HG02973 (cell line): ENCODE data around the gene PPP2R2B.

Experiments
- ATAC-seq: cut with Tn5 transposase; IDR thresholded peaks from one replicate; pipeline ENCODE4 v1.9.1; 2021; ENCODE audit warnings: moderate library complexity; ENCODE audit not compliant: unreplicated experiment

The PPP2R2B gene

GRCh38 chr5:146707316-146707715 lies 171.2 kb downstream of the PPP2R2B start:
- no peak for ATAC-seq

DNA sequence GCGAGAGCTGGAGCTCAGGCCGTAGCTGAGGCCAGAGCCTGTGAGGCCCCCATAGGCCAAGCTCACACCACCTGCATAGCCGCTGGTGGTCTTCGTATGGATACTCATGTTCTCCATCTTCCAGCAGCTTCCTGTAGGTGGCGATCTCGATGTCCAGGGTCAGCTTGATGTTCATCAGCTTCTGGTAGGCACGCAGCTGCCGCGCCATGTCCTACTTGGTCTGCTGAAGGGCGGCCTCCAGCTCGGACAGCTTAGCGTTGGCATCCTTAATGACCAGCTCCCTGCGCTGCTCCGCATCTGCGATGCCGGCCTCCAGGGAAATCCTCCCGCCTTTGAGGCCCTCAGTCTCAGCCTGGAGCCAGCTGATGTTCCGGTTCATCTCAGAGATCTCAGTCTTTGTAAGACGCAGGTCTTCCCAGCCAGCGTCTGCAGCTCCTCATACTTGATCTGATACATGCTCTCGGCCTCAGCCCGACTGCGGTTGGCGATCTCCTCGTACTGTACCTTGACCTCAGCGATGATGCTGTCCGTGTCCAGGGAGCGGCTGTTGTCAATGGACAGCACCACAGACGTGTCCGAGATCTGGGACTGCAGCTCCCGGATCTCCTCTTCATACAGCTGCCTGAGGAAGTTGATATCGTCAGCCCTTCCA lies 172.1 kb downstream of the PPP2R2B start:
- no peak for ATAC-seq

- no peak for ATAC-seq
These were observed 173.4 kb downstream of the PPP2R2B start for GRCh38 chr5:146704949-146705665.

GRCh38 chr5:146703899-146704298 lies 174.7 kb downstream of the PPP2R2B start:
- ATAC-seq: no peak

DNA sequence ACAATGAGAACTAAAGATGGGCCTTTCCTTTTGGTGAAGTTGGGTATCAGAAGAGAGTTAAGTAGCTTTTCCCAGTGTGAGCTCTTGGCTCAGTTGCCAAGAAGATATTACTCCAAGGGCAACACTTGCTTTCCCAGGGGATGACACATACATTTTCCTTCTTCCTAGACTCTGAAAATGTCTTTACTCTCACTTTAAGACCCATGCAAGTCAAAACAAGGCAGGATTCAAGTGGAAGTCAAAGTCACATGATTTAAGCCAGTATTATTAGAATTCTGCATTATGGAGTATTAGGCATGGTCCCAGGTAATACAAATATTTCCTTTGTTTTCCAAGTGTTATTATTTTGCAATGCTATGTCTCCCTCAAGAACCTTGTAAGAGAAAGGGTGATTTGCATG lies 175.1 kb downstream of the PPP2R2B start:
- no peak for ATAC-seq

- ATAC-seq: no peak
These were observed 178.7 kb downstream of the PPP2R2B start for GRCh38 chr5:146699664-146700418.

DNA sequence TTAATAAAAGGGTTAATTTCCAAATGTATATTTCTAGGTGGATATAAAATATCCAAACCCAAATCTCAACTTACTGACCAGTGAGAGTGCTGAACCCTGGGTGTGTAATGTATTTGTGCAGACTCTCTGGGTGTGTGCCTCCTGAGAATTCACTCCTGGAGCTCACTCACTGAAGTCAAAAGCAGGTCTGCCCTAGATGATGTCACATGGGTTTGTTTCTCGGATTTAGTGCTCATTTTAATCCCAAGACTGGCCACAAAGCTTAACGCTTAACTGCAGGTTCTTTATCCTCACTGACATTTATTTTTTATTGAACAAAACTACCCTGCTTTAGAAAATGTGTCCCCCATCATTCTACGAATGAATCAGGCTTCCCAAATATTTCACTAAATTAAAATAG lies 179.4 kb downstream of the PPP2R2B start:
- no peak for ATAC-seq

GRCh38 chr5:146698651-146699050 lies 179.9 kb downstream of the PPP2R2B start:
- ATAC-seq: no peak

- no peak for ATAC-seq
These were observed 181.3 kb downstream of the PPP2R2B start for GRCh38 chr5:146697211-146697610.

GRCh38 chr5:146695646-146696045 lies 182.9 kb downstream of the PPP2R2B start:
- no peak for ATAC-seq

DNA sequence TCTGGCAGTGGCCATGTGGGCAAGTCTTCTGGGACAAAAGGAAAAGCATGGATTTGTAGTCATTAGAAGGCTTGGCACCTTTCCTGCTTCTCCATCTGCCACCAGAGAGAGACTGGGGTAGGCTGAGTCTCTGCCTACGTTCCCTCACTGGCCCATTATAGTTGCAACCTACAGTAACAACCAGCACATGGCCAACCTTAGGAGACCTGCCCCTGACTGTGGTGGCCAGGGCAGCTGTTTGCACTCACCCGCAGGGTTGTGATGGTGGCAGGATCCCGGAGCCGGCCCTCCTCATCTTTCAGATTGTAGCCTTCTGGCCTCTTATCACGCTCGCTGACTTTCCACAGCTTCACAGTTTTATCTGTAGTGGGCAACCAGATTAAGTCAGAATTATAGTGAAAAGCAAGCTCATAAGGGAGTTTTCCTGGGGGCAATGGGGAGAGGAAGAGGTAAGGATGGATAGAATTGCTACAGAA lies 187.6 kb downstream of the PPP2R2B start:
- no peak for ATAC-seq

- ATAC-seq: no peak
These were observed 190.9 kb downstream of the PPP2R2B start for GRCh38 chr5:146687630-146688029.

- no peak for ATAC-seq
These were observed 194.7 kb downstream of the PPP2R2B start for GRCh38 chr5:146683861-146684260.

DNA sequence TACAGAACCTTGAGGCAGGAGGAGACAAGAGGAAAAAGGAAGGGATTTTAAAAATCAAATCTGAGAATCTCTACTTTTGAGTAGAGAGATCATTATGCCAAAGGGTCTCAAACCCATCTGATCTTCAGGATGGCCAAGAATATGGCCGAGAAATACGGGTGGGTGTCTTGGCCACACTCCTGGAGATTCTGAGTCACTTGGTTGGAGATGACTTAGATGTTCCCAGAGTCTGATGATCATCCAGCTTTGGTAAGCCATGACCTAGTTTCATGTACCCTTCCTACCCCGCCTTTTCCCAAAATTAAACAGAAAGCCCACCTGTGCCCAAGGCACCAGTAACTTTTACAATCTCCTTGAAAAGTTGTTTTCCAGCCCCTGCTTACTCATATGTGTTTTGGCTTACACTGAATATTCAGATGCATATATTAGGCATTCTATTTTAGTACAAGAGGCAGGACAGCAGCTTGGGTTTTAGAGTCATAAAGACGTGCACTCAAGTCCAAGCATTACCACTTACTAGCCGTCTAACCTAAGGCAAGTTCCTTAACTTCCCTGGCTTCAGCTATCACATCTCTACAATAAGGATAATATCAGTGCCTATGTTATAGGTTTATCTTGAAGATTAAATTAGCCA lies 195.5 kb downstream of the PPP2R2B start:
- no peak for ATAC-seq

DNA sequence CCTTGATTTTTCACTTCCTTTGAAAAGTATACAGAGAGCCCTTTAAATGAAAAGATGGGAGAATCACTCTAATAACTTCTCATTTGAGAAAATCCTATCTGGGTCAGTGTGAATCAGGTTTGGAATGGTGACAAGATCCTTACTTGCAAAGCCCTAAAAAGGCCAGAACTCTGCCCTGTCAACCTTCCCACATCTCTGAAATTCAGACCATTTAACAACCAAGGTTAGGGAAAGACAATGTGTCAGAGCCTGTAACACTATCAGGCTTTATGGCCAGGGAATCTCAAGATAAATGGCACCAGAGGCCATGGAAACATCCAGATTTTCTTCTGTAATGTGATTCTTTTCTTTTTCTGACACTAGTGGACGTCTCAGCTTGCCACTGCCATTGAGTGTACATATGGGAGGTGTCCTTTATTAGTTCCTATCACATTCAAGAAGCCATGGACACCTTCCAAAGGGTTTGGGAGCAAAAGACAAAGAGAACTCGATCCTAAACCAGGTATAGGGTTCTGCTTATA lies 196.9 kb downstream of the PPP2R2B start:
- ATAC-seq: no peak

- no peak for ATAC-seq
These were observed 197.5 kb downstream of the PPP2R2B start for GRCh38 chr5:146680846-146681584.

DNA sequence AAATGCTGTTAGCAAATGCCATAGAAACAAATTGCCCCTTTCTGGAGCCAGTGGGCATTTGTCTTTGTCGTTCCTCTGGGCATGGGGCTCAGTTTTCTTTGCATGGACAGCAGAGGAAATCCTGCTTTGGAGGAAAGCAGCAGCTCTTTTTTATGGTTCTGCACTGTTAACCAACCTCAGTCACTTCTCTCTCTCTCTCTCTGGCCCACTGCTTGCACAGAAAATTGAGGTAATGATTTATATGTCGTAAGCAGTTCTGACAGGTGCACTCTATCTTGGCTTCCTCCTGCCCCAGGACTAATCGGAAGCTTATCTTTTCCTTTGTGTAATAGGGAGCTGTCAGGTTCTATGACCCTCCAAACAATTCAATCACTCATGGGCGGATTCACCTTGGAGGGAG lies 202.9 kb downstream of the PPP2R2B start:
- no peak for ATAC-seq

GRCh38 chr5:146672866-146673265 lies 205.7 kb downstream of the PPP2R2B start:
- no peak for ATAC-seq

- no peak for ATAC-seq
These were observed 206.8 kb downstream of the PPP2R2B start for GRCh38 chr5:146671561-146672295.

- no peak for ATAC-seq
These were observed 208.9 kb downstream of the PPP2R2B start for GRCh38 chr5:146669656-146670055.
